HCT116 (cell line): ENCODE measurements around the gene CYP21A2. TPM values are rescaled to one million over a fixed set of nuclear protein-coding genes. Genes with fewer than 3 reads are reported as not detected.

Source experiments
- EZH2phosphoT487 ChIP-seq: fragments of 200-600 bp; IDR thresholded peaks from 2 replicates; pipeline ENCODE4 v1.6.1; 2018; ENCODE audit warnings: antibody characterized with exemption, borderline replicate concordance
- ZNF274 ChIP-seq: fragments of 200-500 bp; sonication (Bioruptor generic); IDR thresholded peaks from 2 replicates; pipeline ENCODE4 v1.6.1; 2014; ENCODE audit warnings: mild to moderate bottlenecking, low read depth, low read length, inconsistent platforms
- total RNA-seq: library from RNA; stranded (reverse); gene quantifications from one replicate; pipeline ENCODE4 v1.2.1, GENCODE V29; 2021; ENCODE audit not compliant: unreplicated experiment
- TF ChIP-seq, protein P1 (sequence below): IDR thresholded peaks from 2 replicates; pipeline ENCODE4 v1.6.1; 2011; ENCODE audit warnings: mild to moderate bottlenecking, low read length, moderate library complexity; ENCODE audit not compliant: insufficient replicate concordance; ENCODE audit errors: extremely low read depth
- TF ChIP-seq, protein P2 (sequence below): IDR thresholded peaks from 2 replicates; pipeline ENCODE4 v1.6.1; 2012; ENCODE audit warnings: low read depth

The CYP21A2 gene
- total RNA-seq, 1 experiment from 2014 or later = 1.4 TPM

- TF ChIP-seq, protein P1, sequence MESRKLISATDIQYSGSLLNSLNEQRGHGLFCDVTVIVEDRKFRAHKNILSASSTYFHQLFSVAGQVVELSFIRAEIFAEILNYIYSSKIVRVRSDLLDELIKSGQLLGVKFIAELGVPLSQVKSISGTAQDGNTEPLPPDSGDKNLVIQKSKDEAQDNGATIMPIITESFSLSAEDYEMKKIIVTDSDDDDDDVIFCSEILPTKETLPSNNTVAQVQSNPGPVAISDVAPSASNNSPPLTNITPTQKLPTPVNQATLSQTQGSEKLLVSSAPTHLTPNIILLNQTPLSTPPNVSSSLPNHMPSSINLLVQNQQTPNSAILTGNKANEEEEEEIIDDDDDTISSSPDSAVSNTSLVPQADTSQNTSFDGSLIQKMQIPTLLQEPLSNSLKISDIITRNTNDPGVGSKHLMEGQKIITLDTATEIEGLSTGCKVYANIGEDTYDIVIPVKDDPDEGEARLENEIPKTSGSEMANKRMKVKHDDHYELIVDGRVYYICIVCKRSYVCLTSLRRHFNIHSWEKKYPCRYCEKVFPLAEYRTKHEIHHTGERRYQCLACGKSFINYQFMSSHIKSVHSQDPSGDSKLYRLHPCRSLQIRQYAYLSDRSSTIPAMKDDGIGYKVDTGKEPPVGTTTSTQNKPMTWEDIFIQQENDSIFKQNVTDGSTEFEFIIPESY = no peak
- TF ChIP-seq, protein P2, sequence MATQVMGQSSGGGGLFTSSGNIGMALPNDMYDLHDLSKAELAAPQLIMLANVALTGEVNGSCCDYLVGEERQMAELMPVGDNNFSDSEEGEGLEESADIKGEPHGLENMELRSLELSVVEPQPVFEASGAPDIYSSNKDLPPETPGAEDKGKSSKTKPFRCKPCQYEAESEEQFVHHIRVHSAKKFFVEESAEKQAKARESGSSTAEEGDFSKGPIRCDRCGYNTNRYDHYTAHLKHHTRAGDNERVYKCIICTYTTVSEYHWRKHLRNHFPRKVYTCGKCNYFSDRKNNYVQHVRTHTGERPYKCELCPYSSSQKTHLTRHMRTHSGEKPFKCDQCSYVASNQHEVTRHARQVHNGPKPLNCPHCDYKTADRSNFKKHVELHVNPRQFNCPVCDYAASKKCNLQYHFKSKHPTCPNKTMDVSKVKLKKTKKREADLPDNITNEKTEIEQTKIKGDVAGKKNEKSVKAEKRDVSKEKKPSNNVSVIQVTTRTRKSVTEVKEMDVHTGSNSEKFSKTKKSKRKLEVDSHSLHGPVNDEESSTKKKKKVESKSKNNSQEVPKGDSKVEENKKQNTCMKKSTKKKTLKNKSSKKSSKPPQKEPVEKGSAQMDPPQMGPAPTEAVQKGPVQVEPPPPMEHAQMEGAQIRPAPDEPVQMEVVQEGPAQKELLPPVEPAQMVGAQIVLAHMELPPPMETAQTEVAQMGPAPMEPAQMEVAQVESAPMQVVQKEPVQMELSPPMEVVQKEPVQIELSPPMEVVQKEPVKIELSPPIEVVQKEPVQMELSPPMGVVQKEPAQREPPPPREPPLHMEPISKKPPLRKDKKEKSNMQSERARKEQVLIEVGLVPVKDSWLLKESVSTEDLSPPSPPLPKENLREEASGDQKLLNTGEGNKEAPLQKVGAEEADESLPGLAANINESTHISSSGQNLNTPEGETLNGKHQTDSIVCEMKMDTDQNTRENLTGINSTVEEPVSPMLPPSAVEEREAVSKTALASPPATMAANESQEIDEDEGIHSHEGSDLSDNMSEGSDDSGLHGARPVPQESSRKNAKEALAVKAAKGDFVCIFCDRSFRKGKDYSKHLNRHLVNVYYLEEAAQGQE = no peak
- TF ChIP-seq ZNF274 = no peak
- TF ChIP-seq EZH2phosphoT487 = no peak
Observed at GRCh38 chr6:32089082-32089828, 51.0 kb downstream of the CYP21A2 start (continued).

Other genes starting within 250 kb of the CYP21A2 start
- gene VARS1, start 242.7 kb upstream of the CYP21A2 start, total RNA-seq = 254 TPM
- 89.7 TPM for gene LSM2, start 231.4 kb upstream of the CYP21A2 start, total RNA-seq
- gene HSPA1L, start 223.1 kb upstream of the CYP21A2 start, total RNA-seq = 0.12 TPM
- gene HSPA1A, start 222.9 kb upstream of the CYP21A2 start, total RNA-seq = 5.0 TPM
- gene HSPA1B, start 210.7 kb upstream of the CYP21A2 start, total RNA-seq = 214 TPM
- 15.1 TPM for gene NEU1, start 175.6 kb upstream of the CYP21A2 start, total RNA-seq
- gene SLC44A4, start 159.4 kb upstream of the CYP21A2 start, total RNA-seq = 0.74 TPM
- gene EHMT2, start 140.7 kb upstream of the CYP21A2 start, total RNA-seq = 84.0 TPM
- gene ZBTB12, start 136.3 kb upstream of the CYP21A2 start, total RNA-seq = 10.3 TPM
- 3.1 TPM for gene C2, start 110.7 kb upstream of the CYP21A2 start, total RNA-seq
- gene CFB, start 92.3 kb upstream of the CYP21A2 start, total RNA-seq = 1.5 TPM
- 68.3 TPM for gene NELFE, start 79.4 kb upstream of the CYP21A2 start, total RNA-seq
- gene SKIC2, start 79.2 kb upstream of the CYP21A2 start, total RNA-seq = 68.0 TPM
- gene DXO, start 66.3 kb upstream of the CYP21A2 start, total RNA-seq = 16.4 TPM
- gene C4A, start 56.4 kb upstream of the CYP21A2 start, total RNA-seq = 5.1 TPM
- 6.3 TPM for gene C4B, start 23.6 kb upstream of the CYP21A2 start, total RNA-seq
- gene TNXB, start 70.9 kb downstream of the CYP21A2 start, total RNA-seq = 8.5 TPM
- gene ATF6B, start 89.8 kb downstream of the CYP21A2 start, total RNA-seq = 63.9 TPM
- 11.2 TPM for gene FKBPL, start 91.9 kb downstream of the CYP21A2 start, total RNA-seq
- 6.1 TPM for gene PRRT1, start 113.5 kb downstream of the CYP21A2 start, total RNA-seq
- 21.0 TPM for gene PPT2, start 115.7 kb downstream of the CYP21A2 start, total RNA-seq
- gene EGFL8, start 126.2 kb downstream of the CYP21A2 start, total RNA-seq = 29.0 TPM
- 55.6 TPM for gene AGPAT1, start 137.7 kb downstream of the CYP21A2 start, total RNA-seq
- 45.9 TPM for gene RNF5, start 140.0 kb downstream of the CYP21A2 start, total RNA-seq
- gene AGER, start 145.8 kb downstream of the CYP21A2 start, total RNA-seq = 22.6 TPM
- gene PBX2, start 151.8 kb downstream of the CYP21A2 start, total RNA-seq = 79.0 TPM
- 1.2 TPM for gene GPSM3, start 154.2 kb downstream of the CYP21A2 start, total RNA-seq
- gene NOTCH4, start 185.7 kb downstream of the CYP21A2 start, total RNA-seq = 0.81 TPM